ENCODE data around the gene EXOC2. TPM values are rescaled to one million over a fixed set of nuclear protein-coding genes. Genes with fewer than 3 reads are reported as not detected.
A peak's percentile ranks its signal among the peaks of the same experiment; 100 is the strongest.

The EXOC2 gene
- total RNA-seq, 2 donors from 2014 or later, result 13.3 to 14.8 TPM

- ATAC-seq, result no peak
- no peak for DNase-seq
- intact Hi-C loops (cut with DNase I), result no loop called here
Observed at GRCh38 chr6:492178-492577, 200.8 kb downstream of the EXOC2 start.

GRCh38 chr6:491233-491632, 201.7 kb downstream of the EXOC2 start:
- intact Hi-C loops (cut with DNase I), result no loop called here
- no peak for ATAC-seq
- no peak for DNase-seq

- DNase-seq, result no peak
- no peak for ATAC-seq
- intact Hi-C loops (cut with DNase I), result no loop called here
Observed at GRCh38 chr6:490251-491037, 202.5 kb downstream of the EXOC2 start.

GRCh38 chr6:489762-490161, 203.2 kb downstream of the EXOC2 start:
- intact Hi-C loops (cut with DNase I), result no loop called here
- ATAC-seq (no peak), DNase-seq (no peak)

- no peak for ATAC-seq
- DNase-seq, result no peak
- intact Hi-C loops (cut with DNase I), result no loop called here
Observed at GRCh38 chr6:489001-489400, 203.9 kb downstream of the EXOC2 start.

- ATAC-seq (no peak), DNase-seq (no peak)
- intact Hi-C loops (cut with DNase I), result no loop called here
Observed at GRCh38 chr6:487956-488355, 205.0 kb downstream of the EXOC2 start.

GRCh38 chr6:485655-486170, 207.2 kb downstream of the EXOC2 start:
- ATAC-seq, result no peak
- DNase-seq, result no peak

GRCh38 chr6:484746-485145, 208.2 kb downstream of the EXOC2 start:
- intact Hi-C loops (cut with DNase I), result no loop called here
- ATAC-seq, result no peak
- no peak for DNase-seq

More at GRCh38 chr6:485655-486170, 207.2 kb downstream of the EXOC2 start:
- intact Hi-C loops (cut with DNase I), result no loop called here

GRCh38 chr6:484086-484745, 208.7 kb downstream of the EXOC2 start:
- ATAC-seq (no peak), DNase-seq (no peak)
- intact Hi-C loops (cut with DNase I), result no loop called here

- intact Hi-C loops (cut with DNase I), result no loop called here
- DNase-seq (no peak), ATAC-seq (no peak)
Observed at GRCh38 chr6:475314-475713, 217.6 kb downstream of the EXOC2 start.

- ATAC-seq (peak; percentile 52 to 77), DNase-seq (no peak)
- intact Hi-C loops (cut with DNase I), result no loop called here
Observed at GRCh38 chr6:474453-475185, 218.3 kb downstream of the EXOC2 start.

- no peak for ATAC-seq
- intact Hi-C loops (cut with DNase I), result no loop called here
- no peak for DNase-seq
Observed at GRCh38 chr6:473768-474452, 219.0 kb downstream of the EXOC2 start.

- no peak for DNase-seq
- intact Hi-C loops (cut with DNase I), result no loop called here
- ATAC-seq, result no peak
Observed at GRCh38 chr6:473356-473755, 219.6 kb downstream of the EXOC2 start.

- no peak for ATAC-seq
- DNase-seq, result no peak
- intact Hi-C loops (cut with DNase I), result no loop called here
Observed at GRCh38 chr6:470901-471448, 222.0 kb downstream of the EXOC2 start.

- DNase-seq (no peak), ATAC-seq (no peak)
- intact Hi-C loops (cut with DNase I), result no loop called here
Observed at GRCh38 chr6:470051-470900, 222.7 kb downstream of the EXOC2 start.

GRCh38 chr6:467671-468082, 225.3 kb downstream of the EXOC2 start:
- intact Hi-C loops (cut with DNase I), result no loop called here
- no peak for DNase-seq
- ATAC-seq, result no peak

GRCh38 chr6:467111-467510, 225.8 kb downstream of the EXOC2 start:
- ATAC-seq (no peak), DNase-seq (no peak)
- intact Hi-C loops (cut with DNase I), result no loop called here

- intact Hi-C loops (cut with DNase I), result no loop called here
- no peak for DNase-seq
- no peak for ATAC-seq
Observed at GRCh38 chr6:466564-466963, 226.4 kb downstream of the EXOC2 start.

Data from left cardiac atrium (tissue), 4 donors.